Keratinocyte (primary cell): ENCODE measurements around the gene ERG. TPM values are rescaled to one million over a fixed set of nuclear protein-coding genes. Genes with fewer than 3 reads are reported as not detected.

ENCODE experiments used
- DNase-seq: peaks from one replicate; pipeline ENCODE4 v3.0.0-alpha.2; 2011; ENCODE audit warnings: low read depth, missing footprints, low spot score
- FAIRE-seq: peaks from 2 replicates; lab custom pipeline; 2011; peaks lifted over from hg19 to GRCh38; lab: Jason Lieb, UNC
- H2AFZ ChIP-seq: 2 replicates; pipeline ENCODE4 v1.6.0; 2012; ENCODE audit warnings: low read length, control low read depth, inconsistent platforms; ENCODE audit not compliant: control insufficient read depth
- H3K27ac ChIP-seq: 2 replicates; pipeline ENCODE4 v1.5.1; 2011; ENCODE audit warnings: low read length; ENCODE audit not compliant: control insufficient read depth, insufficient read depth
- H3K27me3 ChIP-seq: 3 replicates; pipeline ENCODE4 v1.6.0; 2011; ENCODE audit warnings: low read length; ENCODE audit not compliant: control insufficient read depth, insufficient read depth; ENCODE audit errors: extremely low read depth
- H3K36me3 ChIP-seq, 2 experiments: 2 replicates in 1 of 2; 3 replicates in 1 of 2; pipeline ENCODE4 v1.5.1; 2011; ENCODE audit warnings: low read length in 2 of 2, mild to moderate bottlenecking in 1 of 2; ENCODE audit not compliant: control insufficient read depth in 2 of 2, insufficient read depth in 2 of 2; ENCODE audit errors: extremely low read depth in 1 of 2
- H3K4me1 ChIP-seq: 3 replicates; pipeline ENCODE4 v1.5.1; 2011; ENCODE audit warnings: low read length; ENCODE audit not compliant: control insufficient read depth, insufficient read depth; ENCODE audit errors: extremely low read depth
- H3K4me2 ChIP-seq: 3 replicates; pipeline ENCODE4 v1.6.0; 2011; ENCODE audit warnings: low read depth, low read length; ENCODE audit not compliant: control insufficient read depth, insufficient read depth; ENCODE audit errors: extremely low read depth
- H3K4me3 ChIP-seq, 3 experiments: fragments of 200-600 bp in 1 of 3; sonication (generic) in 1 of 3; 2 replicates in 2 of 3; 3 replicates in 1 of 3; pipeline ENCODE4 v1.5.1; 2011 to 2016; ENCODE audit warnings: low read length in 3 of 3, mild to moderate bottlenecking in 3 of 3, control low read depth in 2 of 3, inconsistent platforms in 1 of 3, low read depth in 1 of 3, mixed read lengths in 1 of 3, mixed run types in 1 of 3, moderate library complexity in 1 of 3; ENCODE audit not compliant: control insufficient read depth in 2 of 3, insufficient read depth in 2 of 3; ENCODE audit errors: extremely low read depth in 1 of 3
- H3K79me2 ChIP-seq: 2 replicates; pipeline ENCODE4 v1.6.0; 2012; ENCODE audit warnings: low read length; ENCODE audit not compliant: control insufficient read depth, insufficient read depth
- H3K9ac ChIP-seq: 3 replicates; pipeline ENCODE4 v1.6.0; 2011; ENCODE audit warnings: low read length; ENCODE audit not compliant: control insufficient read depth, insufficient read depth; ENCODE audit errors: extremely low read depth
- H3K9me1 ChIP-seq: 3 replicates; pipeline ENCODE4 v1.6.0; 2011; ENCODE audit warnings: low read length; ENCODE audit not compliant: control insufficient read depth, insufficient read depth; ENCODE audit errors: extremely low read depth
- H3K9me3 ChIP-seq: 2 replicates; pipeline ENCODE4 v1.5.1; 2012; ENCODE audit warnings: low read depth, low read length; ENCODE audit not compliant: control insufficient read depth
- H4K20me1 ChIP-seq: 3 replicates; pipeline ENCODE4 v1.6.0; 2011; ENCODE audit warnings: low read length; ENCODE audit not compliant: control insufficient read depth, insufficient read depth; ENCODE audit errors: extremely low read depth
- CTCF ChIP-seq, 3 experiments: IDR thresholded peaks in 1 of 3; conservative IDR thresholded peaks in 1 of 3; optimal IDR thresholded peaks in 1 of 3; 2 replicates in 2 of 3; 3 replicates in 1 of 3; pipeline versions ENCODE3 to v1.5.1; 2011; ENCODE audit warnings: low read length in 3 of 3, mild to moderate bottlenecking in 3 of 3, moderate library complexity in 2 of 3, control low read depth in 1 of 3, inconsistent platforms in 1 of 3; ENCODE audit not compliant: insufficient read depth in 2 of 3; ENCODE audit errors: extremely low read depth in 1 of 3
- EZH2 ChIP-seq: IDR thresholded peaks from one replicate; pipeline ENCODE4 v1.6.1; 2012; ENCODE audit warnings: inconsistent platforms, mild to moderate bottlenecking, low read length, moderate library complexity
- dilution Hi-C: fragments of 300-500 bp; cut with MboI; formaldehyde crosslinking; loops from one replicate; pipeline ENCODE4 v1.7.0; 2020; ENCODE audit warnings: low sequenced_read_pairs; ENCODE audit not compliant: extremely low pct_ligation_motif_present
- polyA plus RNA-seq, 5 experiments: library from polyadenylated mRNA; depleted of rRNA in 3 of 5; stranded (reverse) in 3 of 5; stranded (forward) in 1 of 5; unstranded in 1 of 5; fragments of >200 nt; gene quantifications; 1 replicate in 1 of 5; 2 replicates in 3 of 5; 3 replicates in 1 of 5; pipeline versions ENCODE4 v1.2.1 to v1.2.3, GENCODE V29; 2011 to 2012; ENCODE audit warnings: missing spikeins in 2 of 5, low read depth in 1 of 5, low replicate concordance in 1 of 5
- small RNA-seq, 3 experiments: library from RNA; depleted of rRNA; stranded (forward); fragments of <200 nt; gene quantifications; one replicate each; pipeline ENCODE3, GENCODE V24; 2012; ENCODE audit warnings: low read depth in 3 of 3, low replicate concordance in 1 of 3; ENCODE audit not compliant: insufficient read length in 3 of 3

The ERG gene
- polyA plus RNA-seq, 1 donor (not counting 4 experiments of a cell fraction or from before 2014, with no cell fraction given): 0.08 TPM

- no peak overlapping the region for H3K9ac ChIP-seq
- no peak overlapping the region for H3K4me3 ChIP-seq
- no peak for DNase-seq
- dilution Hi-C loops: no loop called here
- H3K9me3 ChIP-seq: no peaks in the 10 kb centered on the region
- no peaks in the 10 kb centered on the region for H3K79me2 ChIP-seq
- no peaks in the 10 kb centered on the region for H3K27me3 ChIP-seq
- FAIRE-seq: no peak
- H3K27ac ChIP-seq: no peak overlapping the region
- H2AFZ ChIP-seq: no peak overlapping the region
- no peak overlapping the region for H3K4me2 ChIP-seq
- H4K20me1 ChIP-seq: no peaks in the 10 kb centered on the region
- no peaks in the 10 kb centered on the region for H3K4me1 ChIP-seq
- no peaks in the 10 kb centered on the region for H3K36me3 ChIP-seq
- TF ChIP-seq CTCF (optimal IDR thresholded peaks at IDR 0.05 in 1 of 3, IDR thresholded peaks at IDR 0.05 in 1 of 3, conservative IDR thresholded peaks at IDR 0.05 in 1 of 3; ENCODE audit: extremely low read depth in 1 of 3, insufficient read depth in 2 of 3, low read length in 3 of 3) (no peak), EZH2 (no peak)
- H3K9me1 ChIP-seq: no peaks in the 10 kb centered on the region
These were observed 167.6 kb downstream of the ERG start for GRCh38 chr21:38330666-38331065.

Small RNA genes within 50 kb of the gene (small RNA-seq; reads per million reads assigned to genes)
- gene SNRPGP13: 0 reads per million in 3 experiments

Other genes with a start within 250 kb of the ERG start
- 65.9 to 76.3 TPM (median 71.6 TPM) in 3 replicates for gene KCNJ15, start 241.5 kb downstream of the ERG start, polyA plus RNA-seq